HepG2 (cell line): ENCODE measurements around the gene FCHO2. TPM values are rescaled to one million over a fixed set of nuclear protein-coding genes. Genes with fewer than 3 reads are reported as not detected.

ENCODE experiments used
- ATAC-seq: fragments of 200-7000 bp; cut with Tn5 transposase; 3 replicates; pipeline ENCODE4 v1.9.1; 2020; ENCODE audit warnings: mild to moderate bottlenecking, moderate library complexity
- BruUV-seq: library from RNA; stranded (reverse); fragments of 400-500 nt; replicated peaks from 2 replicates; lab custom pipeline; 2021; lab: Mats Ljungman, UMichigan
- CTCF ChIA-PET: fragments of 300-600 bp; formaldehyde crosslinking; extraction: SDS; loops from one replicate; lab custom pipeline; 2021; ENCODE audit warnings: low total read pairs, inconsistent platforms, low intra/inter-chr PET ratio; lab: Yijun Ruan, JAX
- POLR2A ChIA-PET: fragments of 350-600 bp; sonication (Branson Sonifier 250); formaldehyde crosslinking; loops from one replicate; lab custom pipeline; 2020; ENCODE audit warnings: antibody characterized with exemption, inconsistent platforms; lab: Yijun Ruan, JAX
- DNase-seq: peaks from one replicate; pipeline ENCODE4 v3.0.0-alpha.2; 2015; ENCODE audit warnings: low spot score
- FAIRE-seq: peaks from 3 replicates; lab custom pipeline; 2011; peaks lifted over from hg19 to GRCh38; lab: Jason Lieb, UNC
- H2AFZ ChIP-seq: one replicate; pipeline ENCODE4 v1.6.1; 2011; ENCODE audit warnings: low read length, inconsistent platforms
- H3K27ac ChIP-seq: fragments of 300-600 bp; 3 replicates; pipeline ENCODE4 v1.8.0; 2011; ENCODE audit warnings: mixed run types, mild to moderate bottlenecking, mixed read lengths, low read length, inconsistent platforms; ENCODE audit not compliant: insufficient read depth; ENCODE audit errors: extremely low read length
- H3K27me3 ChIP-seq, 2 experiments: fragments of 200-600 bp in 1 of 2; 2 replicates in 1 of 2; 3 replicates in 1 of 2; pipeline versions ENCODE4 v1.6.0 to v1.8.0; 2011; ENCODE audit warnings: low read length in 2 of 2, mild to moderate bottlenecking in 2 of 2, moderate library complexity in 2 of 2, inconsistent platforms in 1 of 2; ENCODE audit not compliant: insufficient read depth in 2 of 2, control insufficient read depth in 1 of 2
- H3K36me3 ChIP-seq, 2 experiments: fragments of 200-600 bp in 1 of 2; replicated peaks in 1 of 2; 2 replicates in 1 of 2; 3 replicates in 1 of 2; pipeline versions ENCODE4 v1.5.1 to v1.8.0; 2011; ENCODE audit warnings: low read length in 2 of 2, inconsistent platforms in 1 of 2; ENCODE audit not compliant: insufficient read depth in 2 of 2, control insufficient read depth in 1 of 2
- H3K4me1 ChIP-seq: 2 replicates; pipeline ENCODE4 v1.5.1; 2012; ENCODE audit warnings: low read length, inconsistent platforms; ENCODE audit not compliant: insufficient read depth
- H3K4me2 ChIP-seq: 2 replicates; pipeline ENCODE4 v1.6.0; 2011; ENCODE audit warnings: low read depth, low read length, inconsistent platforms
- H3K4me3 ChIP-seq, 3 experiments: fragments of 200-600 bp in 1 of 3; sonication (generic), shearing (Covaris generic) in 1 of 3; replicated peaks in 1 of 3; 2 replicates each; pipeline ENCODE4 v1.5.1; 2011 to 2016; ENCODE audit warnings: low read length in 3 of 3, inconsistent platforms in 2 of 3, low read depth in 2 of 3, mild to moderate bottlenecking in 2 of 3, control low read depth in 1 of 3, mixed read lengths in 1 of 3; ENCODE audit not compliant: insufficient read depth in 1 of 3
- H3K79me2 ChIP-seq: one replicate; pipeline ENCODE4 v1.6.1; 2011; ENCODE audit warnings: low read length, inconsistent platforms; ENCODE audit not compliant: insufficient read depth
- H3K9ac ChIP-seq: 2 replicates; pipeline ENCODE4 v1.6.0; 2011; ENCODE audit warnings: mild to moderate bottlenecking, low read depth, low read length, inconsistent platforms; ENCODE audit not compliant: insufficient read depth
- H3K9me3 ChIP-seq: 2 replicates; pipeline ENCODE4 v1.5.1; 2012; ENCODE audit warnings: mild to moderate bottlenecking, low read length
- H4K20me1 ChIP-seq: 2 replicates; pipeline ENCODE4 v1.6.0; 2011; ENCODE audit warnings: inconsistent platforms, mild to moderate bottlenecking, low read length, moderate library complexity; ENCODE audit not compliant: insufficient read depth
- STAG1 ChIP-seq: sonication (generic); formaldehyde crosslinking; IDR thresholded peaks from 2 replicates; pipeline ENCODE4 v1.4.0; 2020; ENCODE audit warnings: missing genetic modification reagents
- TEAD3 ChIP-seq: optimal IDR thresholded peaks from 2 replicates; pipeline ENCODE3; 2016; ENCODE audit warnings: borderline replicate concordance
- ZNF83 ChIP-seq: sonication (generic); formaldehyde crosslinking; IDR thresholded peaks from 2 replicates; pipeline ENCODE4 v1.4.0; 2020; ENCODE audit warnings: missing genetic modification reagents, mild to moderate bottlenecking, borderline replicate concordance
- ZSCAN9 ChIP-seq: IDR thresholded peaks from 2 replicates; pipeline ENCODE4 v1.6.1; 2016; ENCODE audit warnings: borderline replicate concordance
- WGBS: methylation state at CpG from one replicate; pipeline ENCODE4 v1.1.6; 2017; ENCODE audit warnings: low lambda C conversion rate; 5-methylcytosine and 5-hydroxymethylcytosine counted together
- in situ Hi-C: cut with HindIII; loops from 2 replicates; pipeline ENCODE4 v1.10.0; 2017; ENCODE audit warnings: low pct_unique_long_range_greater_than_20kb; ENCODE audit not compliant: extremely low pct_ligation_motif_present
- intact Hi-C: fragments of 100-400 bp; cut with micrococcal nuclease; formaldehyde crosslinking; loops from one replicate; pipeline ENCODE4 v1.10.0; 2022; ENCODE audit not compliant: unreplicated experiment
- polyA plus RNA-seq, 8 experiments: library from polyadenylated mRNA; depleted of rRNA in 3 of 8; stranded (reverse) in 7 of 8; unstranded in 1 of 8; fragments of >200 nt; fragmentation: Illumina TruSeq in 4 of 8; extraction: Trizol in 4 of 8; gene quantifications; 2 replicates each; pipeline versions ENCODE4 v1.2.1 to v1.2.3, GENCODE V29; 2011 to 2016; ENCODE audit warnings: low read depth in 4 of 8, missing spikeins in 1 of 8, mixed read lengths in 1 of 8; ENCODE audit not compliant: insufficient read depth in 1 of 8
- total RNA-seq, 5 experiments: library from RNA; depleted of rRNA; stranded (reverse); fragments of >200 nt; fragmentation: Illumina TruSeq; extraction: Trizol; gene quantifications; 2 replicates each; pipeline ENCODE4 v1.2.3, GENCODE V29; 2016; ENCODE audit warnings: low read depth in 1 of 5

Gene FCHO2
- total and polyA plus RNA-seq, 2 of the 13 experiments (the other 11 are each of a cell fraction or from before 2014, with no cell fraction given): 11.6 to 17.3 TPM

GRCh38 chr5:73135429-73136054 is 179.7 kb downstream of the FCHO2 start:
- ChIA-PET CTCF (no interaction called here), POLR2A (no interaction called here)
- peaks cover 1 to 17% of the 10 kb centered on the region in 2 experiments; a peak in 4 of 5 replicates for H3K27me3 ChIP-seq
- peak; percentile 18 for DNase-seq
- 2% methylated on average over 3 of the region's 6 CpGs for WGBS
- H3K4me2 ChIP-seq: no peak overlapping the region
- BruUV-seq: no TSS peak
- no peak overlapping the region for H2AFZ ChIP-seq
- intact Hi-C loops: no loop called here
- H3K27ac ChIP-seq: no peak overlapping the region
- no peak overlapping the region for H3K9ac ChIP-seq
- H3K4me1 ChIP-seq: no peaks in the 10 kb centered on the region
- H4K20me1 ChIP-seq: no peaks in the 10 kb centered on the region
- peak; percentile 88 for ATAC-seq
- TF ChIP-seq STAG1 (CRISPR knock-in tag) (0 out of 2 replicates have a peak, but pooled peaks have one; percentile 9), ZNF83 (CRISPR knock-in tag) (no peak)
- no peaks in the 10 kb centered on the region for H3K79me2 ChIP-seq
- no peak for FAIRE-seq
- no peak overlapping the region for H3K4me3 ChIP-seq
- no peaks in the 10 kb centered on the region for H3K36me3 ChIP-seq
- in situ Hi-C loops: no loop called here
- H3K9me3 ChIP-seq: no peaks in the 10 kb centered on the region

GRCh38 chr5:73136055-73136562 is 180.3 kb downstream of the FCHO2 start:
- Histone ChIP-seq H3K36me3 (no peaks in the 10 kb centered on the region), H3K27me3 (peaks cover 1 to 17% of the 10 kb centered on the region in 2 experiments; a peak in 4 of 5 replicates), H3K4me1 (no peaks in the 10 kb centered on the region), H3K4me2 (no peak overlapping the region), H4K20me1 (no peaks in the 10 kb centered on the region), H3K27ac (no peak overlapping the region), H3K79me2 (no peaks in the 10 kb centered on the region), H3K9ac (no peak overlapping the region), H2AFZ (no peak overlapping the region), H3K4me3 (no peak overlapping the region), H3K9me3 (no peaks in the 10 kb centered on the region)
- ATAC-seq (peak; percentile 43; the same call in 2 of the 3 replicates), FAIRE-seq (no peak), DNase-seq (no peak)
- POLR2A ChIA-PET: no interaction called here
- in situ Hi-C loops (no loop called here), intact Hi-C loops (no loop called here)
- peak; percentile 28 for TF ChIP-seq TEAD3 (CRISPR knock-in tag)
- TF ChIP-seq ZSCAN9 (CRISPR knock-in tag): no peak
- no TSS peak for BruUV-seq
- 77% methylated on average over 4 of the region's 15 CpGs for WGBS
- CTCF ChIA-PET: no interaction called here
